Caco-2 (cell line): ENCODE results near the gene DMBT1. TPM values are rescaled to one million over a fixed set of nuclear protein-coding genes. Genes with fewer than 3 reads are reported as not detected.

Source experiments
- BruUV-seq: library from RNA; stranded (reverse); fragments of 400-500 nt; replicated peaks from 2 replicates; lab custom pipeline; 2021; lab: Mats Ljungman, UMichigan
- CTCF ChIA-PET: fragments of 300-600 bp; sonication (Branson Sonifier 250); formaldehyde crosslinking; loops from one replicate; lab custom pipeline; 2022; ENCODE audit warnings: antibody characterized with exemption; lab: Charles Lee
- POLR2A ChIA-PET: fragments of 300-600 bp; sonication (Branson Sonifier 250); formaldehyde crosslinking; loops from one replicate; lab custom pipeline; 2022; ENCODE audit warnings: antibody characterized with exemption; lab: Charles Lee
- DNase-seq, 2 experiments: peaks; one replicate each; pipeline versions ENCODE4 v3.0.0 to v3.0.0-alpha.2; 2020 to 2022
- H3K27me3 ChIP-seq: replicated peaks from 2 replicates; pipeline ENCODE4 v1.6.0; 2011; ENCODE audit warnings: low read length; ENCODE audit not compliant: control insufficient read depth, insufficient read depth
- H3K36me3 ChIP-seq: 2 replicates; pipeline ENCODE4 v1.5.1; 2011; ENCODE audit warnings: low read length; ENCODE audit not compliant: control insufficient read depth, insufficient read depth
- H3K4me1 ChIP-seq: fragments of 250-450 bp; sonication (Bioruptor Pico); 2 replicates; pipeline ENCODE4 v1.5.1; 2020; ENCODE audit warnings: mild to moderate bottlenecking
- H3K4me3 ChIP-seq: 2 replicates; pipeline ENCODE4 v1.5.1; 2011; ENCODE audit warnings: low read depth, mild to moderate bottlenecking, control low read depth, low read length
- H3K9me3 ChIP-seq: fragments of 250-450 bp; sonication (Bioruptor Pico); 2 replicates; pipeline ENCODE4 v1.5.1; 2020; ENCODE audit warnings: mild to moderate bottlenecking, moderate library complexity
- H3K27ac Mint-ChIP-seq: one replicate; pipeline ENCODE4 v1.8.0; 2022; ENCODE audit warnings: mixed read lengths; ENCODE audit not compliant: unreplicated experiment
- H3K27me3 Mint-ChIP-seq: one replicate; pipeline ENCODE4 v1.8.0; 2022; ENCODE audit warnings: mixed read lengths; ENCODE audit not compliant: insufficient read depth, unreplicated experiment
- H3K36me3 Mint-ChIP-seq: one replicate; pipeline ENCODE4 v1.8.0; 2022; ENCODE audit warnings: mild to moderate bottlenecking, mixed read lengths; ENCODE audit not compliant: insufficient read depth, unreplicated experiment
- H3K4me1 Mint-ChIP-seq: one replicate; pipeline ENCODE4 v1.8.0; 2022; ENCODE audit warnings: low read depth, mixed read lengths; ENCODE audit not compliant: unreplicated experiment
- H3K4me3 Mint-ChIP-seq: one replicate; pipeline ENCODE4 v1.8.0; 2022; ENCODE audit warnings: mild to moderate bottlenecking, moderate library complexity, mixed read lengths; ENCODE audit not compliant: unreplicated experiment
- H3K9me3 Mint-ChIP-seq: one replicate; pipeline ENCODE4 v1.8.0; 2022; ENCODE audit warnings: mixed read lengths; ENCODE audit not compliant: unreplicated experiment
- CTCF ChIP-seq, 2 experiments: fragments of 200-600 bp in 1 of 2; IDR thresholded peaks; 1 replicate in 1 of 2; 2 replicates in 1 of 2; pipeline versions ENCODE4 v1.5.1 to v1.8.0; 2011 to 2022; ENCODE audit warnings: antibody characterized with exemption in 1 of 2, control low read depth in 1 of 2, inconsistent platforms in 1 of 2, low read depth in 1 of 2, low read length in 1 of 2, mild to moderate bottlenecking in 1 of 2, moderate library complexity in 1 of 2; ENCODE audit not compliant: insufficient read depth in 1 of 2, severe bottlenecking in 1 of 2, unreplicated experiment in 1 of 2
- intact Hi-C: fragments of 100-400 bp; cut with micrococcal nuclease; formaldehyde crosslinking; loops from one replicate; pipeline ENCODE4 v1.10.0; 2022; ENCODE audit not compliant: unreplicated experiment
- total RNA-seq: library from RNA; stranded (reverse); gene quantifications from 2 replicates; pipeline ENCODE4 v1.2.3, GENCODE V29; 2022

DMBT1 gene
- total RNA-seq, 1 experiment from 2014 or later: not detected

DNA sequence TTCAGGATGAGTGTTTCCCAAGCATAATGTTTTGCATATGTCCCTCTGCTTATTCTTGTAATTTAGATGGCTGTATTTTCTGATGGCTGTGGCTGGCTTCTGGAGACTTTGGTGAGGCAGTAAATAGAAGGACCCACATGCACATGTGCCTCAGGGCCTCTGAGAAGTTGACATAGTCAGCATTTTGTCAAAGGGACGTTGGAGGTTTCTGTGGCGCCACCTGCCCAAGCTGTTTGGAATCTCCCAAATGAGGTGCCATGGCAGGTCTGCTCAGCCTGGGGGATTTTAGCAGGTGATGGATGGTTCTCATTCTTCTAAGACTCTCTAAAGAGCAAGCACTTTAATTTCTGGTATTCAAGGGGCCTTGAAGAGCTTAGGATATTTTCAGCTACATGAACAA lies 109.3 kb downstream of the DMBT1 start:
- Histone ChIP-seq H3K27me3 (no peaks in the 10 kb centered on the region; the same call in none of the 2 replicates), H3K4me3 (no peak overlapping the region), H3K9me3 (no peaks in the 10 kb centered on the region), H3K4me1 (no peaks in the 10 kb centered on the region), H3K36me3 (no peaks in the 10 kb centered on the region)
- no peak overlapping the region for H3K27ac Mint-ChIP-seq
- ChIA-PET CTCF (no interaction called here), POLR2A (no interaction called here)
- H3K9me3 Mint-ChIP-seq: no peaks in the 10 kb centered on the region
- intact Hi-C loops: no loop called here
- TF ChIP-seq CTCF (IDR thresholded peaks at IDR 0.05; ENCODE audit: insufficient read depth in 1 of 2, low read depth in 1 of 2, low read length in 1 of 2, severe bottlenecking in 1 of 2, unreplicated experiment in 1 of 2): no peak
- H3K4me1 Mint-ChIP-seq: no peaks in the 10 kb centered on the region
- H3K4me3 Mint-ChIP-seq: no peak overlapping the region
- BruUV-seq: no TSS peak
- peaks cover 27% of the 10 kb centered on the region for H3K27me3 Mint-ChIP-seq
- no peak for DNase-seq
- no peaks in the 10 kb centered on the region for H3K36me3 Mint-ChIP-seq

- H3K27me3 ChIP-seq: no peaks in the 10 kb centered on the region; the same call in none of the 2 replicates
- no peak overlapping the region for H3K4me3 Mint-ChIP-seq
- no peak for DNase-seq
- ChIA-PET CTCF (no interaction called here), POLR2A (no interaction called here)
- no peak overlapping the region for H3K4me3 ChIP-seq
- H3K27ac Mint-ChIP-seq: no peak overlapping the region
- no peaks in the 10 kb centered on the region for H3K9me3 Mint-ChIP-seq
- no TSS peak for BruUV-seq
- peaks cover 32% of the 10 kb centered on the region for H3K27me3 Mint-ChIP-seq
- no peak for TF ChIP-seq CTCF (IDR thresholded peaks at IDR 0.05; ENCODE audit: insufficient read depth in 1 of 2, low read depth in 1 of 2, low read length in 1 of 2, severe bottlenecking in 1 of 2, unreplicated experiment in 1 of 2)
- no peaks in the 10 kb centered on the region for H3K36me3 Mint-ChIP-seq
- no peaks in the 10 kb centered on the region for H3K4me1 ChIP-seq
- intact Hi-C loops: no loop called here
- no peaks in the 10 kb centered on the region for H3K4me1 Mint-ChIP-seq
- H3K36me3 ChIP-seq: no peaks in the 10 kb centered on the region
- no peaks in the 10 kb centered on the region for H3K9me3 ChIP-seq
Measured at GRCh38 chr10:122671355-122671754, 110.8 kb downstream of the DMBT1 start.

DNA sequence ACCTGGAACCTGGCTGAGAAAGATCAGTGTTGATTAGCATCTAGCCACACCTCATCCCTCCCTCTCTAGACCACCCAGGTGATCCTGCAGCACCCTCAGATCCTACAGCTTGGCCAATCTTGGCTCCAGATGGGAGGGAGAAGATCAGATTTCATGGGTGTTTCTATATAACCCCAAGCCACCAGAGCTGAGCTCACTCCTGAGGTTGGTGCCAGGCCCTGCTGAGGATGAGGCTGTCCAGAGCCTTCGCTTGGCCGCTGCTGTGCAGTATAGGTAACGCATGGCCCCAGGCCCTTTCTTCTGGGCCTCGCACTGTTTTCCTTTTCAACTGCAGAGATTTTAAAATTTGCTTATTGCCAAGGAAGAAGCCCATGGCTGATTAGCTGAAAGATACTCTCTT lies 112.1 kb downstream of the DMBT1 start:
- Mint-ChIP-seq H3K27me3 (peaks cover 29% of the 10 kb centered on the region), H3K4me3 (no peak overlapping the region), H3K27ac (no peak overlapping the region), H3K36me3 (no peaks in the 10 kb centered on the region), H3K9me3 (no peaks in the 10 kb centered on the region), H3K4me1 (no peaks in the 10 kb centered on the region)
- Histone ChIP-seq H3K36me3 (no peaks in the 10 kb centered on the region), H3K9me3 (no peaks in the 10 kb centered on the region), H3K27me3 (no peaks in the 10 kb centered on the region; the same call in none of the 2 replicates), H3K4me3 (no peak overlapping the region), H3K4me1 (no peaks in the 10 kb centered on the region)
- POLR2A ChIA-PET: no interaction called here
- BruUV-seq: no TSS peak
- DNase-seq: no peak
- TF ChIP-seq CTCF (IDR thresholded peaks at IDR 0.05; ENCODE audit: insufficient read depth in 1 of 2, low read depth in 1 of 2, low read length in 1 of 2, severe bottlenecking in 1 of 2, unreplicated experiment in 1 of 2): no peak
- CTCF ChIA-PET: no interaction called here
- intact Hi-C loops: no loop called here
